ENCODE measurements around the gene FAM50A.

FAM50A gene

DNA sequence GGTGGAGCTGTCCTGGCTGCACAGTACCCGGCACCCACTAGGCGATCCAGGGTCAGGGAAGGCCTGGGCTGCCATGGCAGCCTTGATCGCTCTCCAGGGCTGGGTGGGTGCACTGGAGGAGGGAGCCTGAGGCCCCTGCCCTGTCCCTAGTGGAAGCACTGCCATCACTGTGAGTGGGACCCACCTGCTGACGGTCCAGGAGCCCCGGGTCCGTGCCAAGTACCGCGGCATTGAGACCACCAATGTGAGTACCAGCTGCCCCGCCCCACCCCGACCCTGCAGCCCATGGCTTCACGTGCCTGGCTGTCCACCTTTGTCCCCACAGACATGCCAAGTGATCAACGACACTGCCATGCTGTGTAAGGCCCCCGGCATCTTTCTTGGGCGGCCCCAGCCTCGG, 23.0 kb downstream of the FAM50A start:
- DNase-seq, result no peak

GRCh38 chrX:154467556-154467955, 23.6 kb downstream of the FAM50A start:
- DNase-seq, result no peak

- DNase-seq, result no peak
Observed at GRCh38 chrX:154468217-154468616, 24.3 kb downstream of the FAM50A start.

- no peak for DNase-seq
Observed at GRCh38 chrX:154469114-154469513, 25.2 kb downstream of the FAM50A start.

- no peak for DNase-seq
Observed at GRCh38 chrX:154469880-154470279, 25.9 kb downstream of the FAM50A start.

- DNase-seq, result no peak
Observed at GRCh38 chrX:154470434-154470833, 26.5 kb downstream of the FAM50A start.

GRCh38 chrX:154470914-154471568, 27.1 kb downstream of the FAM50A start:
- no peak for DNase-seq

GRCh38 chrX:154471839-154472684, 28.1 kb downstream of the FAM50A start:
- DNase-seq, result no peak

GRCh38 chrX:154472685-154473632, 29.0 kb downstream of the FAM50A start:
- no peak for DNase-seq

GRCh38 chrX:154473683-154474082, 29.7 kb downstream of the FAM50A start:
- no peak for DNase-seq

DNA sequence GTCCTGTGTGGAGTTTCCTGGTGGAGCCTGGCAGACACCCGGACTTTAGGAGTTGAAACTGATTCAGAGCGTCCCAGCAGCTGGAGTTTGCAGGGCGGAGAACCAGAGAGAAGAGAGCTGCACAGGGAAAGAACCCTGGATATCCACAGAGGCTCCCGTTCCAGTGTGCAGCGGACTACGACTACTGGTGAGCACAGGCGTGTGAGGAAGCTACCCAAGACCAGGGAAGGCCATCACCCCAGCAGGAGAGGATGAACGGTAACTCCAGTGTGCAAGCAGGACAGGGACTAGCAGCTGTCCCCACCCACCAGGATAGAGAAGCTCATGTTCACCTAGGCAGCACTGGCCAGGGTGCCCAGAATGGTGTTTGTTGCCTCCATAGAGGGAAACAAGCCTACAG, 32.9 kb downstream of the FAM50A start:
- DNase-seq, result no peak

DNA sequence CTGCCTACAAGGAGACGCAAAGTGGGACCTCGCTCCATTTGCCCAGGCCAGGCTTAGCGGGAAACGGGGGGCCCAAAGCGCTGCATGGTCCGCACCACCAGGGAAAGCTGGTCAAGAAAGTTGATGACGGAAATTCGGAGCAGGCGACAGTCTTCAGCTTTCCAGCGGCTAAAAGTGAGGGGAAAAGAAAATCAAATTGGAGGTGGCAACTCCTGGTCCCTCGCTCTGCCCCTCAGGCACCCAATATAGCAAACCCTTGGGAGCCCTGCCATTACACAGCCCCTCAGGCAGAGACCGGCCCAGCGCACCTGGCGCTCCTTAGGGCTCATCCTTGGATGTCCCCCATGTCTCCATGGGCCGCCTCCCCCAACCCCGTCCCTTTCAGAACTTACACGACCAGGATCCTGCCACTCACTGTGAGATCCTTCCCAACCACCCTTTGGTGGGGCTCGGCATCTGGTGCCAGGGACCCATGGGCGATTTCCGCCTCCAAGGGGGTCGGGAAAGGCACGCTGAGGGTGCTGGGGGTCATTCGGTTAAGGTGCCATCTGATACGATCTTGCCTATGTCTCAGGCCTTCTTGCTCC, 34.0 kb downstream of the FAM50A start:
- peak; percentile 13 for DNase-seq

GRCh38 chrX:154478728-154479622, 35.0 kb downstream of the FAM50A start, which contains the start of gene LAGE3:
Gene LAGE3, minus strand, starts transcription at chrX:154479281. Its CDS starts 366 bp downstream, at chrX:154478915.
- DNase-seq, result peak; percentile 80

DNA sequence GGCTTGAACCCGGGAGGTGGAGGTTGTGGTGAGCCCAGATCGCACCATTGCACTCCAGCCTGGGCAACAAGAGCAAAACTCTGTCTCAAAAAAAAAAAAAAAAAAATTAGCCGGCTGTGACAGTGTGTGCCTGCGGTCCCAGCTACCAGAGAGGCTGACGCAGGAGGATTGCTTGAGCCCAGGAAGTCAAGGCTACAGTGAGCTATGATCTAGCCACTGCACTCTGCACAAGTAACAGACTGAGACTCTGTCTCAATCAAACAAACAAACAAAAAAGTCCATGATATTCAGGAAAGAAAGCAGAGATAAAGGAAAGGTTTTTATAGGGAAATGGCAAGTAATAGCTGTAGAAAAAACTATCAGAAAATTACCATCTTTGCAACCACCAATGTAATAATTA, 37.3 kb downstream of the FAM50A start:
- DNase-seq, result no peak

GRCh38 chrX:154481911-154482601, 38.1 kb downstream of the FAM50A start:
- DNase-seq, result no peak

DNA sequence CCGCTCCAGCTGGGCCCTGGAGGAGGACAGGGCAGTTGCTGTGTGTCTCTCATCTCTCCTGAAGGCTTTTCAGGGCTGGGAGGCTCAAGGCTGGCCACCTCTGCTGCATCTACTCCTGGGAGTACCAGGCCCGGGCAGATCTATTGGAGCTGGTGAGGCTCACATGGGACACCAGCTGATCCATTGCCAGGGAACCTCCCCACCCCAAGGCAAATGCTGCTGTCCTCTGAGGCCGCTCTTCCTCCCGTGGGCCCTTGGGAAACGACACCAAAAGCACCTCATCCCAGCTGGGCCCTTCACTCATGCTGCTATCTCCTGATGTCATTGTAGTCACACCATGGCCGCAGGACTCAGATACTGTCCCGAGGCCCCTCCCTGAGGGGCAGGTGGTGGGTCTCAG, 38.8 kb downstream of the FAM50A start:
- no peak for DNase-seq

DNA sequence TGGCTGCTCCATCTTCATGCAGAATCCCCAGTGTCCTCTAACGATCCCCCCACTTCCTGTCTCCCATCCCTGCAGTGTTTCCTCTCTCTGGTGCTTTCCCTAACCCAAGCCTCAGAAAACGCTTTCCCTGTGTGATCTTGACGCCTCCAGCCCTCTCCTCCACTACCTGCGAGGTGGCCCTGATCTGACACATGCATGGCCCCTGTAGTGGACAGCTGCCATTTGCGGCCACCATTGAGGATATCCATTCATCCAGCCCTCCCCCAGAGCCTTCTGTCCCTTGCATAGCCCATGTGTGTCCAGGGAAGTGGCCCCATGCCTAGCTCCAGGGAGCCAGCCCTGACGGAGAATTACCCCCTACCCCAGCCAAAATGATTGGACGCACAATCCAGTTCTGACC, 39.4 kb downstream of the FAM50A start:
- no peak for DNase-seq

DNA sequence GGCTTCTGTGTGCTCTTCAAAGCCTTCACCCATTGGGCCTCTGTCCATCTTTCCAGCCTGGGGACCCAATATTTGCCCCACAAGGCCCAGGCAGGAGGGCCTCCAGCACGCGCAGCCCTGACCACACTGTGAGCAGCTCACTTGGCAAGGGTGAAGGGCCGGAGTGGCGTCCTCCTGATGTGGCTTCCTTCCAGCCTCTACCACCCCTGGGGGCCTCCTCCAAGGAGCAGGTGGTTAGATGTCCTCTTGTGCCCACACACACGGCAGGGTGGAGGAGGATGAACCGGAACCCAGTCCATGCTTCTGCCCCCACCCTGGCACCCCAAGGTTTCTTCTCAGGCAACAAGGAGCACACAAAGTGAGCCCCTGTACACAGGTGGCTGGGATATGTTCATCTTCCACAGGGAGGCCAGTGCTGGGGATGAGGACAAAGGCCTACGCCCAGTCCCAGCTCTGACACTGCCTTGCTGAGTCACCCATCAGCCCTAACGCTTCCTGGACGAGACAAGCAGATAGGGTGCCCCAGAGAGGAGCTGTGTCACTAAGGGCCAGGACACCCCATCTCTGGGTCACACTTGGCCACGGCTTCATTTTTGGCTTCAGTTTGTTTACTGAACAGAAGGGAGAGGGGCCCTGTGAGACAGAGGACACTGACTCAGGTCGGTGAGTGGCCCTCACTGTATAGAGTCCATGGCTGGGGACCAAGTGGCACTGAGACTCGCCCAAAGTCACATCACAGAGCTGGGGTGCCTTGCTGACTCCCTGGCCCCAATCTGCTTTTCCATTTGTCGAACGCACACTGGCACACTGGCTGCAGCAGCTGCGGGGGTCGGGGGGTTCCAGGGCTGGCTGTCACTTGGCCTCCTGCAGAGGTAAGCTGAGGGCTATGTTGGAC, 40.6 kb downstream of the FAM50A start:
- no peak for DNase-seq

DNA sequence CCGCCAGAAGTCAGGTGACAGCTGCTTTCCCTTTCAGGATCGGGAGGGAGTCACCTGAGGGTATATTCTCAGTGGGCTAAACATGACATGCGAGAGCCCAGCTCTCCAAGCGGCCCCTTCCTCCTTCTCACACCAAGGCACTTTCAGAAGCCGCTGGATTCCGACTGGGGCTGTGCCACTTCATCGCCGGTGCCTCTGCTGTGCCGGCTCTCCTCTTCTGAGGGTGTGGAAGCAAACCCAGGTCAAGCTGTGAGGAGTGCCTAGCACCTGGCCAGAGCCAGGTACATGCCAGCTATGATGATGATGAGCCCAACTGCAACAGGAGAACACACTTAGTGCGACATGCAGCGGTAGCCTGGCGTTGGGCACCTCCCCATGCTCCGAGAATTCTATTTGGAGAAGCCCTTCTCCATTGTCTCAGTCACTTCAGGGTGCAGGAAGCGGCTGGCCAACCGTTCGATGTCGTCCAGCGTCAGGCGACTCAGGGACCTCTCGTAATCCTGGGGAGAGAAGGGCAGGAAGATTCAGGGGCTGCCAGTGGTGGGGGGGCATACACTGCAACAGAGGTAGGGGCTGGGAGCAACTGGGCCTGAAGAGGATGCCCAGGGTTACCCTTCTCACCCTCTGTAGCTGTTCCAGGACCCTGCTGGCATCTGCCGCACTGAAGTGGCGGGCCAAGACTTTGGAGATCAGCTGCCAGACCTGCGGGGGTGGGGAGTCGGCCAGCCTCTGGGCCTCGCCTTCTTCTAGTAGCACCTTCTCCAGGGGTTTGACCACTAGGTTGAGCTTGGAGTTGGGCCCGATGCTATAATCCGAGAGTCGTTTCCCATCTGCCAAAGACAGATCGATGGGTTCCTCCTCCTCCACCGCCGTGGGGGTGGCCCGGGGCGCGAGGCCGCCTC, 41.5 kb downstream of the FAM50A start:
- peak; percentile 17 for DNase-seq
